IPS-NIHi7 (cell line): Measurements from ENCODE around the gene GSS.

Experiments used
- DNase-seq: peaks from one replicate; pipeline ENCODE4 v3.0.0; 2012; ENCODE audit warnings: mixed read lengths; ENCODE audit errors: extremely low spot score

Gene GSS

GRCh38 chr20:34955231-34956040, at the start of gene GSS, which contains the start of gene MYH7B:
Gene GSS (minus strand): TSS chr20:34955806. CDS start chr20:34951852, 3,954 bp downstream.
Gene MYH7B (plus strand): TSS chr20:34955868. CDS start chr20:34978006, 22,138 bp downstream.
- peak; percentile 99 for DNase-seq

GRCh38 chr20:35004749-35005462, 49.3 kb upstream of the GSS start:
- DNase-seq, result no peak

- DNase-seq, result no peak
Observed at GRCh38 chr20:35004051-35004725, 48.6 kb upstream of the GSS start.

GRCh38 chr20:35003211-35004031, 47.8 kb upstream of the GSS start:
- DNase-seq, result no peak

GRCh38 chr20:35002426-35003210, 47.0 kb upstream of the GSS start:
- DNase-seq, result no peak

GRCh38 chr20:35001596-35002362, 46.2 kb upstream of the GSS start:
- peak; percentile 49 for DNase-seq

GRCh38 chr20:35000922-35001595, 45.5 kb upstream of the GSS start:
- no peak for DNase-seq

- no peak for DNase-seq
Observed at GRCh38 chr20:35000311-35000921, 44.8 kb upstream of the GSS start.

GRCh38 chr20:34999782-35000181, 44.2 kb upstream of the GSS start:
- DNase-seq, result no peak

- no peak for DNase-seq
Observed at GRCh38 chr20:34999021-34999451, 43.4 kb upstream of the GSS start.

- DNase-seq, result peak; percentile 58
Observed at GRCh38 chr20:34998331-34998950, 42.8 kb upstream of the GSS start.

GRCh38 chr20:34997774-34998173, 42.2 kb upstream of the GSS start:
- no peak for DNase-seq

GRCh38 chr20:34997131-34997561, 41.5 kb upstream of the GSS start:
- no peak for DNase-seq

GRCh38 chr20:34996243-34997028, 40.8 kb upstream of the GSS start:
- DNase-seq, result no peak

GRCh38 chr20:34995696-34996095, 40.1 kb upstream of the GSS start:
- no peak for DNase-seq

GRCh38 chr20:34995192-34995591, 39.6 kb upstream of the GSS start:
- no peak for DNase-seq

GRCh38 chr20:34994509-34995131, 39.0 kb upstream of the GSS start:
- DNase-seq, result no peak
